ENCODE results near the gene TTC39C. TPM values are rescaled to one million over a fixed set of nuclear protein-coding genes. Genes with fewer than 3 reads are reported as not detected.

TTC39C gene
- total and polyA plus RNA-seq, 2 donors (not counting 3 experiments of a cell fraction or from before 2014, with no cell fraction given), result 0.61 to 6.2 TPM

DNA sequence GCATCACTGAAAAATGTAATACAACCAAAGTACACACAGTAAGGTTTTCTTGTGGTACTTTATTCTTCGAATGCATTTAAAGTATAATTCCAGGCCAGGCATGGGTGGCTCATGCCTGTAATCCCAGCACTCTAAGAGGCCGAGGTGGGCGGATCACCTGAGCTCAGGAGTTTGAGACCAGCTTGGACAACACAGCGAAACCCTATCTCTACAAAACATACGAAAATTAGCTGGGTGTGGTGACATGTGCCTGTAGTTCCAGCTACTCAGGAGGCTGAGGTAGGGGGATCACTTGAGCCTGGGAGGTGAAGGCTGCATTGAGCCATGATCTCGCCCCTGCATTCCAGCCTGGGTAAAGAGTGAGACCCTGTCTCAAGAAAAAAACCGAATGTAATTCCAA is 3.9 kb upstream of the TTC39C start:
- no peak for FAIRE-seq
- no peak overlapping the region for H3K4me2 ChIP-seq (ENCODE audit: insufficient read depth, low read length)

More for the DNA sequence above, 3.9 kb upstream of the TTC39C start:
- H3K9me1 ChIP-seq (replicated peaks; ENCODE audit: control insufficient read depth, extremely low read depth, insufficient read depth, low read length), result no peaks in the 10 kb centered on the region
- dilution Hi-C loops (cut with MboI; ENCODE audit: extremely low pct_ligation_motif_present, low sequenced_read_pairs) (no loop called here), intact Hi-C loops (cut with micrococcal nuclease) (loop anchor here (10.0 kb wide), 1 partner anchor 104 kb away; no protein-coding TSS in a partner anchor)
- H3K36me3 ChIP-seq (ENCODE audit: control insufficient read depth in 2 of 2, extremely low read depth in 1 of 2, insufficient read depth in 2 of 2, low read length in 2 of 2), result no peaks in the 10 kb centered on the region
- CTCF ChIA-PET, result no interaction called here
- TF ChIP-seq POLR2A (IDR thresholded peaks at IDR 0.05; ENCODE audit: low read depth, low read length), result no peak
- no peak for TF ChIP-seq MYC (IDR thresholded peaks at IDR 0.05; ENCODE audit: low read depth, low read length)
- no peak for TF ChIP-seq CTCF (IDR thresholded peaks at IDR 0.05; ENCODE audit: extremely low read depth in 1 of 2, insufficient read depth in 1 of 2, low read depth in 1 of 2, low read length in 2 of 2)
- TF ChIP-seq EZH2 (IDR thresholded peaks at IDR 0.05; ENCODE audit: borderline replicate concordance, low read depth, low read length, severe bottlenecking), result no peak
- TF ChIP-seq JUN (IDR thresholded peaks at IDR 0.05; ENCODE audit: borderline replicate concordance, insufficient read depth, insufficient read length, low read depth), result no peak
- TF ChIP-seq POLR2AphosphoS5 (IDR thresholded peaks at IDR 0.05; ENCODE audit: insufficient read depth, low read depth, low read length), result no peak
- no peak for TF ChIP-seq MAX (IDR thresholded peaks at IDR 0.05; ENCODE audit: insufficient read depth, insufficient read length)
- no peak for TF ChIP-seq FOS (IDR thresholded peaks at IDR 0.05; ENCODE audit: borderline replicate concordance, insufficient read depth, low read length)
- H4K20me1 ChIP-seq (replicated peaks; ENCODE audit: control insufficient read depth, extremely low read depth, insufficient read depth, low read length), result no peaks in the 10 kb centered on the region
- no peak overlapping the region for H3K9ac ChIP-seq (replicated peaks; ENCODE audit: extremely low read depth, insufficient read depth, low read length)
- H2AFZ ChIP-seq (ENCODE audit: low read depth, low read length), result no peak overlapping the region
- H3K4me1 ChIP-seq (ENCODE audit: control insufficient read depth, extremely low read depth, insufficient read depth, low read length), result peaks cover 8% of the 10 kb centered on the region
- DNase-seq (ENCODE audit: low read depth, low spot score), result no peak
- peaks cover 36 to 56% of the 10 kb centered on the region in 2 experiments for H3K27me3 ChIP-seq (ENCODE audit: control insufficient read depth in 2 of 2, insufficient read depth in 2 of 2, low read length in 2 of 2)
- H3K4me3 ChIP-seq (replicated peaks in 1 of 3; ENCODE audit: insufficient read depth in 1 of 3, low read depth in 1 of 3, low read length in 3 of 3), result no peak overlapping the region
- H3K79me2 ChIP-seq (ENCODE audit: control insufficient read depth, insufficient read depth, low read length), result no peaks in the 10 kb centered on the region
- H3K27ac ChIP-seq (ENCODE audit: insufficient read depth, low read depth, low read length), result no peak overlapping the region
- no TSS peak for BruUV-seq (replicated peaks)
- POLR2A ChIA-PET, result no interaction called here
- H3K9me3 ChIP-seq (replicated peaks; ENCODE audit: control insufficient read depth, insufficient read depth, low read length), result no peaks in the 10 kb centered on the region
